SK-N-DZ (cell line): Measurements from ENCODE around the gene PODN.
A peak's percentile ranks its signal among the peaks of the same experiment; 100 is the strongest.

Source experiments
- DNase-seq: peaks from one replicate; pipeline ENCODE4 v3.0.0-alpha.2; 2015; ENCODE audit warnings: low spot score

Gene PODN

DNA sequence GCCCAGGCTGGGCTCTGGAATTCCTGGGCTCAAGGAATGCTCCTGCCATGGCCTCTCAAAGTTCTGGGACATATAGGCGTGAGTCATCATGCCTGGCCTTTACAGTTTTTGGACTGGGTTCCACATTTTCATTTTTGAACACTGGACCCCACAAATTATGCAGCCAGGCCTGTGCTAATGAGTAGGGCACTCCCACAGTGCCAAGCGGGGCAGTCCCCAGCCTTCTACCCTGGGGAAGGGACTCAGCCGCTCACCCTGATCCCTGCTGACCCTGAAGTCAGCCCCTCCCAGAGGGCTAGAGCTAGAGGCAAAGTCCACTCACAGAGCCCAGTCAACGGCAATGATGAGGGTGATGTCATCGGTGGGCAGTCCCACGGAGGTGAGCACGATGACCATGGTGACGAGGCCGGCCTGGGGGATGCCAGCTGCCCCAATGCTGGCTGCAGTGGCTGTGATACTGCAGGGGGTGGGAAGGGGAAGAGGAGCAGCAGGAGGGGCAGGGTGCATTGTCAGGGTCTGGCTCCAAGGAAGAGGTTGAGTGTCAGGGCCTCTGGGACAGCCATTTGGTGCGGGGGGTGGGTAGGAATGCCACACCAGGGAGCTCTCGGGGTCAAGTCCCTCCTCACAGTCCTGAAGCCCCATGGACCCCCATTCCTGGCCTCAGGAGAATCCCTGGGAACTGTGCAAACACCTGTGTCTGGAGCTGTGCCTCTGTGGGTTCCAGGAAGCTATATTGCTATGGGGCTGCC lies 27.6 kb downstream of the PODN start:
- DNase-seq, result no peak

DNA sequence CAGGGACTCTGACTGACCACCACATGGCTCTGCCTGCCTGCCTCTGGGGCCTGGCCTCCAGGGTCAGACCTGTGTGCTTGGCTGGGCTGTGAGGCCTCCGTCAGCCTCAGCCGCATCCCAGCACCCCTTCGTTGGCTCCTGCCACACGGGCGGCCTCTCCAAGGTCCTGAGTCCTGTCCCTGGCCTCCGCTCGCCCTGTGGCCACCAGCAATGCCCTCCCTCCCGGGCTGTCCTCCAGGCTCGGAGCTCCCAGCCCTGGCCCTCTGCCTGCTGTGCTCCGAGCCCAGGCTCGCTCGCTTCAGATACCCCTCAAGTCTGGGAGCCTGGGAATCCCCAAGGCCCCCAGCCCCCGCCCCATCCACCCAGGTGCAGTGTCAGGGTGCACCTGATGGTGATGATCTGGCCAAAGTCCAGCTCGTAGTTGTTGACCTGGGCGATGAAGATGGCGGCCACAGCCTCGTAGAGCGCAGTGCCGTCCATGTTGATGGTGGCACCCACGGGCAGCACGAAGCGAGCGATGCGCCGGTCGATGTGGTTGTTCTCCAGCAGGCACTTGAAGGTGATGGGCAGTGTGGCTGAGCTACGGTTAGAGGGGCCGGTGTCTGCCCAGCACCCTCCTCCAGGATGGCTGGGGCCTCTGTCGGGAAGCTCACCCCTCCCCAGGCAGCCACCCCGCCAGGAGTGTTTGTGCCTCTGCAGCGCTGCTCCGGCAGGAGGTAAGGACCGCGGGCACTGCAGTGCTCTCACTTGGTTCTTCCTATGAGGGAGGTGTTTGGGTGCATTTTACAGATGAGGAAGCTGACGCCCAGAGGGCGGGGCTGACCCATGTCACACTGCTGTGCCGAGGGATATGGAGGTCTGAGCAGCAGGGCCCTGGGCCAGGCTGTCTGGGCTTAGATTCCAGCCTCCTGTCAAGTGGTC lies 28.5 kb downstream of the PODN start:
- no peak for DNase-seq

DNA sequence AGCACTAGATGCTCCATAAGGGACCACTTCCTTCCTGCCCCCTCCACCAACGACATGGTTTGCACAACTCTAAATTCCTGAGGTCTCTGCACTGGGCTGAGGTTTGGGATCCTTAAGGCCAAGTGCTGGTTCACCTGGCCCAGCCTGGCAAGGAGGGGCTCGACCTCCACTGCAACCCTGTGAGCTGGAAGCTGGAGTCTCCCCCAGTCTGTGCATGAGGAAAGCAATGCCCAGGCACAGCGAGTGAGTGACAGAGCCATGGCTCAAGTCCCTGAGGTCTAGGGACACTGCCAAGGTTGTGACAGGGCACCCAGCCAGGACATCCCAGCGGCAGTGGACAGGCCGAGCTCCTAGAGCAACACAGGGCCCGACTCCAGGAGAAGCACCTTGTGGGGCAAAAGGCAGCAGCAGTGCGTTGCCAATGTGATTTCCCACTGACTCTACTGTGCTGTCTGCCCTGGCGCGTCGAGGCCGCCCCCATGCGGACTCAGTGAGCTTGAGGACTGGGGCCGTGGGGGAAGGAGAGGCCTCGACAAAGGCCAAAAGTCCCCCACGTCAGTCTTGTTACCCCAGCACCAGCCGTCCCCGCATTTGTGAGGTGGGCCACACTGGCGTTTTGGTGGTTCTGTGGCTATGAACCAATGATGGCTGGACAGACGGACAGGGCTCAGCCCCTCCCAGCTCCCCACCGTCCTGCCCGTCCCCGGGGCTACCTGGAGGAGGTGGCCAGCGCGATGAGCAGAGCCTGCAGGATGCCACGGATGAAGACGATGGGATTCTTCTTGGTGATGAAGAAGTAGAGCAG lies 30.0 kb downstream of the PODN start:
- no peak for DNase-seq

DNA sequence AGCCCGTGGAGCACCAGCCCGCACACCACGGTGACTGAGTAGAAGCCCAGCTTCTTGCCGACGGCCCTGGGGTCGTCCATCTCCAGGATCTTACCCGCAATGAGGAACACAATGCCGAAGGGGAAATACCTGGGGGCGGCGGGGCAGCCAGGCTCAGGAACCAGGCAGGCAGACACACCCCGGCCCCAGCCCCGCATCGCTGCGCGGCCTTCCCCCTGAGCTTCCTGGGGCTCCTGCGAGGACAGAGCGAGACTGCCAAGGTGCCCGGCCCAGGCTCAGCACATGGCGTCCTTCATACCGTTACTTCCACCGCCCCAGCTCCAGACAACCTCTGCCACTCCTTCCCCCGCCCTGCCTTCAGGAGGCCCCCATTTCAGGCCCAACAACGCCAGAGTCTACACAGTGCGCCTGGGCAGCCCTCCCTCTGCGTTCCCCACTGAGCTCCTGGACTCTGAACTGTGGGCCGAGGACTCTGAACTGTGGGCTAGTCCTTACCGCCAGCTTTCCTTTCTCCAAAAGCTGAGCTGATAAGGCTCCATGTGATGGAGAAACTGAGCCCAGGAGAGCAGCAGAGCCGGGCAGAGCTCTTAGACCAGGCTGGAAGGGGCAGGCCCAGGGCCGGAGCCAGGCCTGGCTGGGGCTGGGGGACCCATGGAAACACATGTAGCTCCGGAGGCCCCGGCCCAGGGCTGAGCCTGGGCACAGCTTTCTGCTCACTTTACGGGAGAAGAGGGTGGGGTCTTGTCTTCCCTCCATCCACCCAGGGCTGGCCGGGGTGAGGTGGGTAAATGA lies 30.8 kb downstream of the PODN start:
- DNase-seq, result no peak

DNA sequence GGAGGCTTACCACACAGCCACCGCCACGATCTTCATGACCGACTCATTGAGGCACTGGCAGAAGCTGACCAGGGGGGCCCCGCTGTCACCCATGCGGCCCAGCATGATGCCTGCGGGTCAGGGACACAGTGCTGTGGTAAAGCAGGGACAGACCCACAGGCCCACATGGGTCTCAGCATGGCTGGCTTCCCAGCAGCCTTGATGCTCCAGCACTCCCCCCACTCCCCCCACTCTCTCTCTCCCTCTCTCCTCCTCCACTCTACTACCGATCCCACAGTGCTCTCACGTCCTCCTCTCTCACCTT lies 31.4 kb downstream of the PODN start:
- DNase-seq, result no peak

DNA sequence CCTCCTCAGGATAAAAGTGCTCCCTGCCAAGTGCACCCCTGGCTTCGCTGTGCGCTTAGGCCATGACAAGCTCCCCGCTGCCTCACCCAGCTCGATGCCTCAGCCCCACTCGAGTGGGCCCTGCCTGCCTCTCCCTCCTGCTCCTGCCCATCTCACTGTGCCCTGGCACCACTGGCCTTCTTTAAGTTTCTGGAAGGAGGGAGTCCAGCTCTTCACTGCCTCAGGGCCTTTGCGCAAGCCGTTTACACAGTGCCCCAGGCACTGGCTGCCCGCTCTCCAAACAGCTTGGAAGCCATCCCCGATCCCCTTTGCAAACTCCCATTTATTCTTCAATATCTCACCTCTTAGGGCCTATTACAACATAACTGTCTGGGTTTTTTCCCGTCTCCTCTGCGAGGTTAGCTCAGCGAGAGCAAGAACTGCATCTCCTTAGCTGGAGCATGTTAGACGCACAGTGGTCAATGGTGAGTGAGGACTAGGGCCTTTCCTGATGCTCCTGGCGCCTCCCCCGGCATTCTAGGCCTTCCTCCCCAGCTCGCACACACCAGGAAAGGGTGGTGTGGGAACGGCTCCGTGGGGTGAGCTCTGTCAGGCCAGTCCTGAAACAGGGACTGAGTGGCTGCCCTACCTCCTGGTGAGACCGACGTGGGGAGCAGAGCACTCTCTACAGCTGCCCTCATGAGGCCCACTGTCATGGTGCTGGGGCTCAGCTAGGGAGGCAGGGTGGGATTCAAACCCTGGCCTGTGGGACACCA lies 31.9 kb downstream of the PODN start:
- no peak for DNase-seq

DNA sequence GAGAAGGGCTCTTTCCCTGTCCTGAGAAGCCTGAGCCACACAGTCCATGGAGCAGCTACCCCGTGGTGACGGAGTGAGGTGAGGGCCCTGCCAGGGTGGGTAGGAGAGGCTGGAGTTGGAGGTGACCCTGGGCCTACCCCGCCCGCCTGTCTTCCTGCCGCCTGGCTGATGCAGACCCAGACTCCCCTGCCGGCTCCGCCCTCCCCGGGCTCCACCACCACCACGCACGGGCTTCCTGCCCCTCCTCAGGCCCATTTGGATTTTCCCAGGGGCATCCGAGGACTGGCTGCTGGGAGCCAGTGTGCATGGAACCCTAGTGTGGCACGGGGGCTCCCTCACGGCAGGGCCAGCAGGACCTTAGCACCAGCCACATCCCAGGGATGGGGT lies 32.5 kb downstream of the PODN start:
- no peak for DNase-seq

DNA sequence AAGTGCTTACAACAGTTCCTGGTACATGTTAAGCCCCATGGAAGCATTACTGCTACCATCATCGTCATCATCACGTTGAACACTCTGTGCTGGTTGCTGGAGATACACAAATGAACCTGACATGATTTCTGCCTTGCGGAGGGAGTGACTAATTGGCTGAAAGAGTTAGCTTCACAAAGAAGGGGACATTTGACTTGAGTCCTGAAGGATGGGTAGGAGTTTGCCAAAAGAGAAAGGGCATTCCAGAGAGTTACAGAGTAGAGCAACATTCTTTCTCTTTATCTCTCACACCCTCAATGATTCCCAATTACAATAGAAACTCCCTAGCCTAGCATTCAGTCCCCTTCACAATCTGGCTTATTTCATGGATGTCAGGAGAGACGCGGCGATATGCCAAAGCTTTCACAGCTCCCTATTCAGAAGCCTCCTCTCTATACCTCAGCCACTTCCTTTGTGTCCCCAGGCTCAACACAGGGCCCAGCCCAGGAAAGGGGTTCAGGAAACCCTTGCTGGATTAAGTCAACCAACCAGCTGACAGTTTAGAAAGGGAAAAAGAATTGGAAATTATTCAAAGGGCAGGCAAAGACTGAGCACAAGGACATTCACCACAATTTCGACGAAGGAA lies 42.4 kb downstream of the PODN start:
- DNase-seq, result no peak

DNA sequence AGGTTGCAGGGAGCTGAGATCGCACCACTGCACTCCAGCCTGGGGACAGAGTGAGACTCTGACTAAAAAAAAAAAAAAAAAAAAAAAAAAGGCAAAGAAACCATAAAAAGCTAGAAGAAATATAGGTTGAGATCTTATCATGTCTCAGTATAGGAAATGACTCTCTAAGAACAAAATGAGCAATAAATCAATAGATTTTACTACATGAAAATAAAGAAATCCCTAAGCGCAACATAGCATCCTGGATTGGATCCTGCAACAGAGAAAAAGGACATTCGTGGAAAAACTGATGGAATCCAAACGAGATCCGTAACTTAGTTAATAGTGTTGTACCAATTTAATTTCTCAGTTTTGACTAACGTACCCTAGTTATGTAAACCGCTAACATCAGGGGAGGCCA lies 45.1 kb downstream of the PODN start:
- DNase-seq, result no peak

DNA sequence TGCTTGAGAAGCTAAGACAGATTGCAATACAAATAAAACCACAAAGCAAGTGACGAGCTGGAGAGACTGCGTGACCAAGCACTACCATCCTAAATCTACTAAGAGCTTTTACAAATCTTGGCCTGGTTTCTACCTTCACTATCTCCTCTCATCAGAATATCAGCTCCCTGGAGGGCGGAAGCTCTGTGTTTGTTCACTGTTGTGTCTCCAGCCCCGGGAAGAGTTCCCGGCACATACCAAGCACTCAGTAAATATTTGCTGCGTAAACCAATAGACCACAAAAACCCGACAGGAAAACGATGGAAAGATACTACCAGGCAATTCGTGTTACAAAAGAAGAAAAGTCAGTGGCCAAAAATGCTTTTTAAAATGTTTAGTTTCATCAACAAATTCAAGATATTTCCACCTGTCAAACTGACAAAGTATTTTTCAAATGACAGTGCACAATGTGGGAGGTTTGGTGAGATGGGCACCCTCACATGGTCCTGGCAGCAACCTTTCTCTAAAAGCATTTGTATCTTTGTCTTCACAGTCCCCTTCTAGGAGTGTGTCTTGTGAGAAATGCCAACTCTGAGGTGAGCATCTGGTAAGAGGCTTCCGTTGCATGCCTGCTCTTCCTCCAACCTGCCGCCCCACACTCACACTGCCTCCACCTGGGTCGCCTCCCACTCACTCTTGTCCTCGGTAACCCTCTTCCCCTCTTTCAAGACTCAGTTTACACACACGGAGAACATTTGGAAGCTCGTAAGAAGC lies 45.7 kb downstream of the PODN start:
- DNase-seq, result no peak

DNA sequence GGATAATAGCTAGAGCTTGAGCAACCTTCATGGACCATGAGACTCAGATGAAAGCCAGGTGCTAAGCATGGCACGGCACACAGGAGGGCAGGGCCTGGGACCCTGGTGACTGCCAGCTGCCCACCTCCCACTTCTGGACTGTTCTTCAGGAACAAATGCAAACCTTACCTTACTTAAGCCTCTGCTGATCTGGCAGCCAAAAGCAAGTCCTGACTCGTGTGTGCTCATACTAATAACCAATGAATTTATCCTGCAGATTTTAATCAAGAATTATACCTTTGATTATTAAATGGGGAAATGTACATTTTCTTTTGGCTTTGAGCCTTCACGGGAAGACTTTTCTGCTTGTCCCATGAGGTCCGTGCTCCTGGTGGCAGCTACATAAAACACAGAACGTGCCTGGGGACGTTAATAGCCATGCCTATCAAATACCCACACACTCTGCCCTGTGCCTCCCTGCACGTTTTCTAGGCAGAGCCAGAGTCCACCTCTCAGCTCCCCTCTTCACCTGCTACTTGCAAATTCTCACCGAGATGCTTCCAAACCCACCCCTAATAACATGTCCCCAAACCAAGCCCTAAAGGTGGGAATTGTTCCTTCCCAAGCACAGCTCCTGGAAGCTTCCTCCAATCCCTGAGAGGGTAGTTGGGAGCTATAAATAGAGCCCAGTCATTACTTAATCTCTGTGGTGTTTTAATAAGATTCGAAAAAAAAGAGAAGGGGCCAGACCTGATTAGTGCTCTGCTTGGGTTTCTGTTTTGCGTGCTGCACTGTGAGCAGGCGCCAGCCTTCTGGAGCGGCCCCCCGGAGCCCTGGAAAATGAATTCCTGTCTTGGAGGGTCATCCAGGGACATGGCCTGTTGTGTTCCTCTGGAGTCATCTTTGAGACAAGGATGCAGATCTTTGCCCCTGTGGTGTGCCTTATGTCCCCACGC lies 46.9 kb downstream of the PODN start:
- DNase-seq, result peak; percentile 54

DNA sequence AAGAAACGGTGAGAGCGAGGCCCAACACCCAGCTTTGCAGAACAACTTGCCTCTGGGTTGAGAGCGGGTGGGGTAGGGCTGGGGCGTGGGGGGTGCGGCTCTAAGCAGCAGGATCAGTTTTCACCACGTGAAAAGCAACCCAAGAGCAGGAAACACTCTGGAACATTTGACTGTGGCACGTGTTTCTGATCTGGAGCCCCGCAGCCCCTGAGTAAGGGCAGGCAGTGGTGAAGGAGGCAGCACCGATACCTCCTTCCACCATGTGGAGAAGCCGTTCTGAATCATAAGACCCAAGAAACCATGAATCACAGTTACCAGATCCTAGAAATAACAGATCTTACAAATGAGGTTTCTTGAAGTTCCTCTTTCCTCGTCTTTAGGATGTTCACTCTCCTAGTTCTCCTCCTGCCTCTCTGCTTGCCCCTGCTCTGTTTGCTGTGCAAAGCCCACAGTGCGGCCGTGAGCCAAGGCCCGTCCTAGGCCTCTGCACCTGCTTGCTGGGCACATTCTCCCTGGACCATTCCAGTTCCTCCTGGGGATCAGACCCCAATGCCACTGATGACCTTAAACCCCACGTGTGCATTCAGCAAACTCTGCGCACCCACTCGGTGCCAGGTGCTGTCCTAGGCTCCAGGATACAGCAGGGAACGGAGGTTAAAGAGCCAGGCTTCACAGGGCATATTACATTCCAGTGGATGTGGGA lies 48.5 kb downstream of the PODN start:
- DNase-seq, result no peak

DNA sequence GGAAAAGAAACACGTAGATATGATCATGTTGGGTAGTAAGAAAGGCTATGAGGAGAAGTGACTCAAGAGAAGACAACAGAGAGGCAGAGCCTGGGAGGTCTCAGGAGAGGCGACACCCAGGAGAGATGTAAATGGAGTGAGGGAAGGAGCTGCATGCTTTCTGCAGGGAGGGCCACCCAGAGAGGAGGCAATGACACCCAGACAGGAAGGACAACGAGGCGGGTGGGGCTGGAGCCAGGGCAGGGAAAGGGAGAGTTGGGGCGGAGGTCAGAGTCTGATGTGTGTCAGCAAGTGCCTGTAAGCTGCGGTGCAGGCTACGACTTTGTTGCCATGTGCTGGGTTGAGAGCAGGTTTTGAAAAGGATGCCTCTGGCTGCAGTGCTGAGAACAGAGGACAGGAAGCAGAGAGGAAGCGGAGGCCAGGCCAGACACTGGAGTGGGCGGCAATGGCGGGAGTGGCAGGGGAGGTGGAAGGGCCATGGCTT lies 49.1 kb downstream of the PODN start:
- no peak for DNase-seq

DNA sequence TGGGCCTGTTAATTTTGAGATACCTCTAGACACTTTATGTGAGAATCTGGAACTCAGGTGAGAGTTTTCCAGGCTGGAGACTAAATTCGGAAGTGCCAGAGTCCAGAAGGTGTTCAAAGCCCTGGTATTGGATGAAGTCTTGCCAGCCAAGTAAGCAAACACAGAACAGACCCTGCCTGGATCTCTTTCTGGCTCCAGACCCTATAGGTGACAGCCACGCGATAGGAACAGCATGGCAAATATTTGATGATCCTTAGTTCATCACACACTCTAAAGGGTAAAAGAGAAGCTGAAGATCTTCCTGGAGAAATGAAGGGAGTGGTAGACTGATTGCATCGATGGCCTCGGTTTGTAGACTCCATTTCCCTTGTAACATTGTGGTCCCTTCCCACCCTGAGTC lies 49.7 kb downstream of the PODN start:
- no peak for DNase-seq

DNA sequence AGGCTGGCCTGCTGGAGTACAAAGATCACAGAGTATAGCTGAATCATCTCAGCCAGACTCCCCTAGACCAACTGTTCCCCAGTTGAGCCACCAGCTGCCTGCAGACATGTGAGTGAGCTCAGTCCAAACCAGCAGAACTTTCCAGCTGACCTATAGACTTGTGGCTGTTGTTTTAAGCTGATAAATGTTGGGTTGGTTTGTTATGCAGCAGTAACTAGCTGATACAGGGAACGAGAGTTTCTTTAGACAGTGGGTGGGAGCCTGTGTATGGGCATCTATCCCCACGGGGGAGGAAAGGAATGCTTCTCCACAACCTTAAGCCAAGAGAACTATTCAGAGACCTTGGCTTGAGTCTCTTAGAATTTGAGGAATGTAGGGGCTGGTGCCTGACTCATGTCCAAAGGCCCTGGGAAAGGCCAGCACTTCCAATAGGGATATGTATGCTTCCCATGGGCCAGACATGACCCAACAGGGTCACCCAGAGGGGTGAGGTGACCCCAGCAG lies 50.3 kb downstream of the PODN start:
- DNase-seq, result no peak

DNA sequence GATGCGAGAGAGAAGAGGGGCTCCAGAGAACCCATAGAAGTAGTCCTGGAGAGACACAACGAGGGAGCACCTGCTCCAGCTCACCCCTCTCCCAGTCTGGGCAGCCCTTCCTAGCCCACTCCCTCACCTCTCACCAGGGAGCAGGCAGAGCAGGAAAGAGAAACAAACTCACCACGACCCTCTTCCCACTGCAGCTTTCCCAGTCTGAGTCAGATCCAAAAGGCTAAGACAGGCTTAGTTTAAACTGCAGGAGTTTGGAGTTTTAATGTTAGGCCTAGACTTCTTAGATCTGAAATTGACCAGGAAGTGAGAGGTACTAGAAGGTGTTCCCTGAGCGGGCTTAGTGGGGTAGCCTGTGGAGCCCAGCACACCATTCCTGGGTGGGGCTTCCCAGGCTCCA lies 50.8 kb downstream of the PODN start:
- DNase-seq, result no peak

DNA sequence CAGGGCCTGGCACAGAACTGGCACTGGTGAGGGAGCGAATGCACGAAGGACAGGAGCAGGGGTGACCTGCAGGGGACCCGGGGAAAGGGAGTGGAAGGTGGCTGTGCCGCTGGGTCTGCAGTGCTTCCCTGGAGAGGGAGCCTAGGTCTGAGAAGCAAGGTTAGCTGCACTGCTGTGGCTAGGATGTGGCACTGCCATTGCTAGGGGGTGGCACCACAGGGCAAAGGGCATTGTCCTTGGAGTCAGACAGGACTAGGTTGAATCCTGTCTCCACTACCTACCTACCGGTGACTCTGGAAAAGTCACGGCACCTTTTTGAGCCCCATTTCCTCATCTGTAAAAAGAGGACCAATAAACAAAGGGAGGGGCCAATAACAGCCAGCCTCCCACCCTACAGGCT lies 52.1 kb downstream of the PODN start:
- no peak for DNase-seq
